SK-N-MC (cell line): ENCODE data around the gene BCKDHB.

Experiments
- EZH2 ChIP-seq: fragments of 200-600 bp; sonication (generic); IDR thresholded peaks from one replicate; pipeline ENCODE4 v1.6.1; 2017; ENCODE audit warnings: antibody characterized with exemption
- POLR2AphosphoS5 ChIP-seq: IDR thresholded peaks from 2 replicates; pipeline ENCODE4 v1.6.1; 2012; ENCODE audit warnings: mild to moderate bottlenecking, low read depth, low read length, borderline replicate concordance

- TF ChIP-seq EZH2: no peak
- no peak for TF ChIP-seq POLR2AphosphoS5
Measured at GRCh38 chr6:80235647-80236046, 129.2 kb downstream of the BCKDHB start.
